Measurements from ENCODE around the gene NOVA2. TPM values are rescaled to one million over a fixed set of nuclear protein-coding genes. Genes with fewer than 3 reads are reported as not detected.

Gene NOVA2
- total RNA-seq, 1 experiment from 2014 or later: not detected

DNA sequence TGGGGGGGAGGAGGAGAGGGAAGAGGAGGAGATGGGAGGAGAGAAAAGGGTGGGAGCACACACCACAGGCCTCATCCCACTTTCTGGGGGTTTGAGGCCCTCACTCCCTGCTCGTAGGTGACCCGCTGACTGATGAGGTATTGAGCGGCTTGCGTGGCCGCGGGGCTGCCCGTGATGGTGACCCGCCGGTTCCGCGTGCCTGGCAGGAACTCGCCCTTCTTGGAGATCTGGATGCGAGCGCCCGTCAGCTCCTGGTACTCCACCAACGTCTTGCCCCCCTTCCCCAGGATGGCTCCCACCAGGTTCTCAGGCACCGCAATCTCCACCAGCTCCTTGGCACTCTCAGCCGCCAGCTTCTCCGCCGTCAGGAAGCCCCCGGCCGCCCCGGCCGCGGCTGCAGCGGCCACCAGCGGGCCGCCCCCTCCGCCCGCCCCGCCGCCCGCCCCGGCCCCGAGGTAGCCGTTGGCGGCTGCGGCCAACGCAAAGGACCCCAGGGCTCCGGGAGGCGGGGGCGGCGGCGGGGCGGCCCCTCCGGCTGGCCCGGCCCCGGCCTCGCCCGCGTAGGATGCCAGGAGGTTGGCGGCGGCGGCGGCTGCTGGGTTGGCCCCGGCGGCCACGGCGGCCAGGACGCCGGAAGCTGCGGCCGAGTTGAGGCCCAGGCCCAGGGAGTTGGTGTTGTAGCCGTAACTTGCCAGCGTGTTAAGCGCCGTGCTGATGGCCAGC, 33.7 kb downstream of the NOVA2 start:
- TF ChIP-seq EZH2 (IDR thresholded peaks at IDR 0.05; ENCODE audit: borderline replicate concordance, low read depth, low read length, poor library complexity, severe bottlenecking) (no peak), CTCF (conservative IDR thresholded peaks at IDR 0.05; ENCODE audit: low read depth, low read length) (no peak)
- POLR2A ChIA-PET (ENCODE audit: low non-redundant PET): no interaction called here
- CTCF ChIA-PET: no interaction called here
- Histone ChIP-seq H3K27ac (ENCODE audit: low read depth, low read length, poor library complexity, severe bottlenecking) (no peak overlapping the region), H3K4me3 (ENCODE audit: low read depth, low read length, poor library complexity, severe bottlenecking) (no peak overlapping the region), H3K4me1 (ENCODE audit: insufficient read depth, low read length, poor library complexity, severe bottlenecking) (no peaks in the 10 kb centered on the region), H3K9me3 (ENCODE audit: low read depth, low read length, poor library complexity, severe bottlenecking) (no peaks in the 10 kb centered on the region), H3K27me3 (replicated peaks; ENCODE audit: insufficient read depth, low read depth, low read length, poor library complexity) (peaks cover 57% of the 10 kb centered on the region), H3K36me3 (ENCODE audit: insufficient read depth, low read length, poor library complexity, severe bottlenecking) (no peaks in the 10 kb centered on the region)
- intact Hi-C loops (cut with micrococcal nuclease; ENCODE audit: unreplicated experiment): no loop called here
- DNase-seq (ENCODE audit: low spot score): no peak
- BruUV-seq (replicated peaks): no TSS peak

DNA sequence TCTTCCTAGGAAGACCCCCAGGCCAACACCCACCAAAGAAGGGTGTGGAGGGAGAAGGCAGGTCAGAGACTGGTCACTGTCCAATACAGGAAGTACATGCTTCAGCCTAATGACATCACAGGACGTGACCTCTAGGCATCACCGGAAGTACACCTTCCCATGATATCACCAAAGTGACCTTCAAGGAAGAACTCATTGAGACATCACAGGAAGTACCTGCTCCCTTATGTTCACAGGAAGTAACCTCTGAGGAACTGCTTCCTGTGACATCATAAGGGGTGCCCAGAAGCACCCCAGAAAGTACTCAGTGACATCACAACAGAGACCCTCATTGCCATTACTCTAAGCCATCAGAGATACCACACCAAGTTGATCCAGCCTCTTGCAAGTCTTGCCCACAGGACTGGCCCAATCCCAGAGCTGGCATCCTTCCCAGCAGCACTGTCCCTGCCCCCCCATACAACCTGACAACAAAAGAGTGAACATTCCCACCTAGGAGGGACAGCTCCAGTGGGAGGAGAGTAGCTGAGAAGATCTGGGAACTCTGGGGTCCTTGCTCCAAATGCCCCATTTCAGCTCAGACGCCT, 34.8 kb downstream of the NOVA2 start:
- Histone ChIP-seq H3K27me3 (replicated peaks; ENCODE audit: insufficient read depth, low read depth, low read length, poor library complexity) (peaks cover 54% of the 10 kb centered on the region), H3K9me3 (ENCODE audit: low read depth, low read length, poor library complexity, severe bottlenecking) (no peaks in the 10 kb centered on the region), H3K27ac (ENCODE audit: low read depth, low read length, poor library complexity, severe bottlenecking) (no peak overlapping the region), H3K4me1 (ENCODE audit: insufficient read depth, low read length, poor library complexity, severe bottlenecking) (no peaks in the 10 kb centered on the region), H3K4me3 (ENCODE audit: low read depth, low read length, poor library complexity, severe bottlenecking) (no peak overlapping the region), H3K36me3 (ENCODE audit: insufficient read depth, low read length, poor library complexity, severe bottlenecking) (no peaks in the 10 kb centered on the region)
- POLR2A ChIA-PET (ENCODE audit: low non-redundant PET): no interaction called here
- CTCF ChIA-PET: no interaction called here
- no peak for TF ChIP-seq EZH2 (IDR thresholded peaks at IDR 0.05; ENCODE audit: borderline replicate concordance, low read depth, low read length, poor library complexity, severe bottlenecking)
- no peak for TF ChIP-seq CTCF (conservative IDR thresholded peaks at IDR 0.05; ENCODE audit: low read depth, low read length)
- intact Hi-C loops (cut with micrococcal nuclease; ENCODE audit: unreplicated experiment): no loop called here
- no TSS peak for BruUV-seq (replicated peaks)
- no peak for DNase-seq (ENCODE audit: low spot score)

DNA sequence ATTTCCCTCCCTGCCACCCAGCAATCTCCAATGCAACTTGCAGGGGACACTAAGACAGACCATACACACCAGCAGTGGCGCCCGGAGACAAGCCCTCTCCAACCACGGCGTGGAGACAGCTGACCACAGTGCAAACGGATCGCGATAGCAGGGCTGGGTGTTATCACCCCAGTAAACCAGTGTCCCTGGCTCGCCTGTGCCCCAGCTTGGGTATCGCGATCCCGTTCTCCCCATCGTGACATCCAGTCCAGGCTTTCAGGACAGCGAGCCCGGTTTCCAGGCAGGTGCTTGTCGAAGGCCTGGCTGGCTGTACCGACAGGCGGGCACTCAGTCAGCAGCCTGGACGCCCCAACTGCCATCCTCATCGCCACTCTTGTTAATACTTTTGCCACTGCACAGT, 38.4 kb downstream of the NOVA2 start:
- BruUV-seq (replicated peaks): no TSS peak
- intact Hi-C loops (cut with micrococcal nuclease; ENCODE audit: unreplicated experiment): no loop called here
- Histone ChIP-seq H3K27ac (ENCODE audit: low read depth, low read length, poor library complexity, severe bottlenecking) (no peak overlapping the region), H3K4me3 (ENCODE audit: low read depth, low read length, poor library complexity, severe bottlenecking) (no peak overlapping the region), H3K9me3 (ENCODE audit: low read depth, low read length, poor library complexity, severe bottlenecking) (no peaks in the 10 kb centered on the region), H3K4me1 (ENCODE audit: insufficient read depth, low read length, poor library complexity, severe bottlenecking) (no peaks in the 10 kb centered on the region), H3K36me3 (ENCODE audit: insufficient read depth, low read length, poor library complexity, severe bottlenecking) (no peaks in the 10 kb centered on the region), H3K27me3 (replicated peaks; ENCODE audit: insufficient read depth, low read depth, low read length, poor library complexity) (peaks cover 51% of the 10 kb centered on the region)
- CTCF ChIA-PET: no interaction called here
- DNase-seq (ENCODE audit: low spot score): no peak
- POLR2A ChIA-PET (ENCODE audit: low non-redundant PET): no interaction called here
- TF ChIP-seq CTCF (conservative IDR thresholded peaks at IDR 0.05; ENCODE audit: low read depth, low read length) (no peak), EZH2 (IDR thresholded peaks at IDR 0.05; ENCODE audit: borderline replicate concordance, low read depth, low read length, poor library complexity, severe bottlenecking) (no peak)

Measured in A673 (cell line).